H4 (cell line): ENCODE results near the gene PILRA. TPM values are rescaled to one million over a fixed set of nuclear protein-coding genes. Genes with fewer than 3 reads are reported as not detected.
A peak's percentile ranks its signal among the peaks of the same experiment; 100 is the strongest.

Experiments
- DNase-seq: peaks from one replicate; pipeline ENCODE4 v3.0.0-alpha.2; 2015; ENCODE audit warnings: low spot score
- total RNA-seq: library from RNA; depleted of rRNA; stranded (reverse); fragments of >200 nt; shearing (Covaris generic); gene quantifications from 2 replicates; pipeline ENCODE4 v1.2.3, GENCODE V29; 2014

PILRA gene
- total RNA-seq, 1 experiment from 2014 or later, result 0.54 TPM

GRCh38 chr7:100411101-100411500, 37.8 kb downstream of the PILRA start:
- DNase-seq, result no peak

- no peak for DNase-seq
Observed at GRCh38 chr7:100413346-100413745, 40.1 kb downstream of the PILRA start.

DNA sequence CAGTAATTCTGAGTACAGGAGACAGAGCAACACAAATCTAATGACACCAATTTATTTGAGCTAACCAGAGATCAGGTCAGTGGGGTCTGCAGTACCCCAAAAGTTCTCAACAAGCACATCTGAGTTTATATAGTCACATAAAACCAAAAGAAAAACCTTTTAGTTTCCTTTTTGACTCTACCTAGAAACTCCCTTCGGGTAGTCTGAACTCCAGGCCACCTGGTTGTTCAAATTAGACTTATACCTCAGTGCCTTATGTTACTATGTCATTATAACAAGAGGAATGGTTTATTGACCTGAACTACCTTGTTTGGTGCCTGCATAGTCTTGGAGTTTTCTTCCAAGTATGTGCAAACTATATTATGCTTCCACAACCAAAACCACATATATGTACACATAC, 40.6 kb downstream of the PILRA start:
- no peak for DNase-seq

DNA sequence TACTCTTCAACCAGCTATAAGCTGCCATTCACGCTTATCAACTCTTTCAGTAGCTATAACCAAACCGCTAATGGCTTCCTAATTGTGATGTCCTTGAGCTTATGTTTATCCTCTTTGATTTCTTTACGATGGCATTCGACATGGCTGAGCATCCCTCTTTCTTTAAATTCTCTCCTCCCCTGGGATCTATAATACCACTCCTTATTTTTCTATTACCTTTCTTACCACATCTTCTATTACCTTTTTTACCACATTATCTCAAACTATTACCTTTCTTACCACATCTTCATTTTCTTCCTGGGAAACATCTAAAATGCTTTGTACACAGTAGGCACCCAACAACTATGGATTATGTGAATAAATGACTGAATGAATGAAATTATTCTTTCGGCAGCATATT, 42.2 kb downstream of the PILRA start:
- no peak for DNase-seq

DNA sequence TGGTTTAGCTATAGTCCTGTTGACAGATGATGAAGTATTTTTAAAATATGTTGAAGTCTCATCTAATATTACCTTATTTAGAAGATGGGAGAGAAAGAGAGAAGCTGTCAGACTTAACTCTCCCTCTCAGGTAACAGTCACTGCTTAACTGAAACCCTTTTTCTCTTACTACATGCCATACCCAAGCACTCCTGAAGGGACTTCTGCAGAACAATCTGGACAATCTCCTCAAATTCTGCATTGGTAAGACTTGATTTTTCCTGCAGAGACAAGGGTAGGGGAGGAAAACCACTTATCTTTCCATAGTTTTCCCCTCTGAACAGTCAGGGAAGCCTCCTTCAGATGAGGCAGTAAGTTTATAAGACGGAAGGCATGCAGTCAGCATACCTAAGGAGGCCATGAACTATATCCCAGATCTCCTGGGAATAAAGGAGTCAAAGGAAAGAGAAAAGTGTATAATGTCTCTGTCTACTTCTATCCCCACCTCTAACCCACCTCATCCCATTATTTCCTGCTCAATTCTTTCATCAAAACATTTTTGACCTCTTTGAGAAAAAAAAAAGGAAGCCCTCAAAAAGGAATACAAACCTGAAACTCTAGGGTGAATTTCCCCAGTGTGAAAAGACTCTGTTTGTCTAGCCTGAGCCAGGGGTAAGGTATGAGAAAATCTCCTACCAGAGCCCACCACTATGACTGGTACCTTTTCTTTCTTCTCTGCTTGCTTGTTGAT, 45.8 kb downstream of the PILRA start:
- DNase-seq, result no peak

- no peak for DNase-seq
Observed at GRCh38 chr7:100419660-100420226, 46.5 kb downstream of the PILRA start.

- DNase-seq, result no peak
Observed at GRCh38 chr7:100423315-100423714, 50.0 kb downstream of the PILRA start.

DNA sequence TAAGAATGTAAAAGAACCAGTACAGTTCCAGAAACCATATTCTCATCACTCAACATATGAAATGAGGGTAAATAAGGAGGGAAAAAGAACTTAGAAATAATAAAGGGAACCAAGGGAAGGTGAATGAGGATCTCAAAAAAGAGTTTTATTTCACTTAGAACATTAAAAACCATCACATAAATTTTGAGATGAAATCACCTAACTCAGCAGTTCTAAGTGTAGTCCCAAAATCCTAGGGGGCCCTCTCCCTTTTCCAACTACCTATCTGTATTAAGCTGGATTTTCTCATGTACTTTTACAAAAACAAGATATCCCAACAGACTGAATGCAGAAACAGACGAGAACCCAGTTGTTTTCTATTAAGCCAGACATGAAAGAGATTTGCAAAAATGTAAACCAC, 52.1 kb downstream of the PILRA start:
- DNase-seq, result no peak

GRCh38 chr7:100426516-100426915, 53.2 kb downstream of the PILRA start:
- DNase-seq, result no peak

DNA sequence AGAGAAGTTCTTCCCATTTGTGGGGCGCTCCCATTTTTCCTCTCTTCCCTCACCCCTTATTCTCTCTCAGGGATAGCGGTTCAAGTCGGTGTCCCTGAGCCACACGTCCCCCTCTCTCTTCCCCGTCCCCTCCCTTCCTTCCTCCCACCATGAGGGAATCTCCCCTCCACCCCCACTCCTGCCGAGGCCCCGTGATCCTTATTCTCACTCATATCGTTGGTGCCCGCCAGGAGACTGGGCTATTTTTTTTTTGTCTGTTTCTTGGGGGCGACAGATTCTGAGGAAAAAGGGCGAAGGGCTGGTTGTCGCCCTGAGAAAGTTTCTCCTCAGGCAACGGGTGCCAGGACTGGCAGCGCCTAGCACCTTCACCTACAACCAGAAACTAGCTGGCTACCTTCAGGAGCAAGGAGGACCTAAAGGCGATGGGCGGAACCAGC, 54.5 kb downstream of the PILRA start:
- no peak for DNase-seq

DNA sequence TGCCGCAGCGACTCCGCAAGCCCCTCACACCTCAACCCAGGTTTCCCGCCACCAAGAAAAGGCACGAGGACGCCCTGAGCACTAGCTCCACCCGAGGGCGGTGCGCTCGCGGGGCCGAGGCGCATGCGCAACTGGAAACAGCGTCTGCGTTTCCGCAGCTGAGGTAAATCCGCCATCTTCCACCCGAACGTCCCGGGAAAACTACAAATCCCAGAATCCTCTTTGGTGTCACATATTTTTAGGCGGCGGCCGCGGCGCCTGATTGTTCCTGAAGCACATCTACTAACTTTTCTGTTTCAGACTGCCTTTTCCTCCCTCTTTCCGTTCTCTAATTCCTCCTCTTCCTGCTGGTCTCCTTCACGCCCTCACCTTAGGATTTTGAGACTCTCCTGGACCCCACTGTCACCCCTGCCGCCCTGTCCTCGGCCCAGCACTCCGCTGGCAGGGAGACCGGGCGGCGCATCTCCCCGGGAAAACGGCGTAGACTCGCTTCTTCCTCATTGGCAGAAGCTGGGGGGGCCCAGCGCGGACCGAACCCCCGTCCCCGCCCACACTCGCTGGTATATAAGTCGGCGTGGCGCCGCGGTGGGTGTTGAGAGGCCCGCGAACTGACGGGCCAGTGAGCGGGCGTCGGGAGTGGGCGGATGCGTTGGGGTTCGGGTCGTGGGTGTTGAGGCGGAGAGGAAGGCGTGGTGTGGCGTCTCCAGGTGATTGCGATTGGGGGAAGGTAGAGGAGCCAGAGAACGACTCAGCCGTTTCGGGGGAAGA, 55.1 kb downstream of the PILRA start, which contains the start of gene ZCWPW1:
ZCWPW1 (minus strand) TSS at position 505 of the 768 bp plus-strand sequence. CDS start 8,054 bp downstream, outside the sequence.
- peak; percentile 96 for DNase-seq

- DNase-seq, result peak; percentile 99
Observed at GRCh38 chr7:100428967-100429636, 55.8 kb downstream of the PILRA start.

DNA sequence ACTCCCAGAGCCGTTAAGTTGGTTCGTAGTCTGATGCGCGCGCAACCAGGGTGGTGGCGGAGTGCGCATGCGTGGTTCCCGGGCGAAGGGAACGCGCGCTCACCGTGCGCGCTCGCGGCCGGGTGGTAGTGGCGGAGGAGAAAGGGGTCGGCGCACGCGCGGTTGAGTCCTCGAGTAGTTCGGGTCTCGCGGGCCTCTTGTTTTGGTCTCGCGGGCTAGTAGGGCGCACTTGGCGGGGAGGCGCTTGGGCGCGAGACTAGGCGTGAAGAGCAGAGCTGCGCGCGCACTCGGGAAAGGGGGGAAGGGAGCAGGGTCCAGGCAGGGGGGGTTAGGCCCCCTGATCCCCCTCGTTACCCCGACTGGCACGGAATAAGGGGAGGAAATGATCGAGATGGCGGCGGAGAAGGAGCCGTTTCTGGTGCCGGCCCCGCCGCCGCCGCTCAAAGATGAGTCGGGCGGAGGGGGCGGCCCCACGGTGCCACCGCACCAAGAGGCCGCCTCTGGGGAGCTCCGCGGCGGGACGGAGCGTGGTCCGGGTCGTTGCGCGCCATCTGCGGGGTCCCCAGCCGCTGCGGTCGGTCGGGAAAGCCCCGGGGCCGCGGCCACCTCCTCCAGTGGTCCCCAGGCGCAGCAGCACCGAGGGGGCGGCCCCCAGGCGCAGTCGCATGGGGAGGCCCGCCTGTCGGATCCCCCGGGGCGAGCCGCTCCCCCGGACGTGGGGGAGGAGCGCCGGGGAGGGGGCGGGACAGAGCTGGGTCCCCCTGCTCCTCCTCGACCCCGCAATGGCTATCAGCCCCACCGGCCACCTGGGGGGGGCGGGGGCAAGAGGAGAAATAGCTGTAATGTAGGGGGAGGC, 56.6 kb downstream of the PILRA start, which contains the start of gene MEPCE:
MEPCE (plus strand) TSS at position 195 of the 856 bp plus-strand sequence; CDS start at position 383, 188 bp downstream.
- peak; percentile 97 for DNase-seq

- no peak for DNase-seq
Observed at GRCh38 chr7:100430493-100431285, 57.4 kb downstream of the PILRA start.

GRCh38 chr7:100431286-100431735, 58.0 kb downstream of the PILRA start:
- DNase-seq, result no peak

GRCh38 chr7:100432053-100432452, 58.8 kb downstream of the PILRA start:
- no peak for DNase-seq

DNA sequence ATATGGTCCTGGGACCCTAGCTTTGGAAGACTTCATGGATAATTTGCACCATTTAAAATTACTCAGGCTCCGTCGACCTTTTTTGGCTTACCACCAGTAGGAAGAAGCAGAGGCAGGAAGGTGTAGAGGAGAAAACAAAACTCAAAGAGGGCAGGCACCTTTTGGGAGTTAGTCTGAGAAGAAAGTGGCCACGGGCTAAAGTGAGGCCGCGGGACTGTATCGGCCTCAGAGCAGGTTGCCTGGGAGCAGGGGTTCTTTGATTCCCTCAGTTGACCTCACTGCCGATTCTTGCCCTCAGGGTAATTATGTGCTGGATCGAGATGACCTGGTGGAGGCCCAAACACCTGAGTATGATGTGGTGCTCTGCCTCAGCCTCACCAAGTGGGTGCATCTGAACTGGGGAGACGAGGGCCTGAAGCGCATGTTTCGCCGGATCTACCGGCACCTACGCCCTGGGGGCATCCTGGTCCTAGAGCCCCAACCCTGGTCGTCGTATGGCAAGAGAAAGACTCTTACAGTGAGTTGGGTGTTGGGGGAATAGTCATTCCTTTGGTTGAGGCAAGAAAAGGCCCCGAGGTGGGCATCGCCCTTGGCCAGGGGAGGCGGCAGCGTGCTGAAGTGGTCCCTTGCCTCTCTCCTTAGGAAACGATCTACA, 59.5 kb downstream of the PILRA start:
- no peak for DNase-seq

DNA sequence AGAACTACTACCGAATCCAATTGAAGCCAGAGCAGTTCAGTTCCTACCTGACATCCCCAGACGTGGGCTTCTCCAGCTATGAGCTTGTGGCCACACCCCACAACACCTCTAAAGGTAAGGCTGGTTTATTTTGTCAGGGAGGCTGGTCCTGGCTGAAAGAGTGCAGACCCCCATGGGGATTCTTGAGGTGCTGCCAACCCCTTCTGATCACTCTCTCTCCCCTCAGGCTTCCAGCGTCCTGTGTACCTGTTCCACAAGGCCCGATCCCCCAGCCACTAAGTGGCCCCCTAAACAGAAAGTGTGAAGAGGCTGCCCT, 59.9 kb downstream of the PILRA start:
- no peak for DNase-seq

GRCh38 chr7:100433592-100434296, 60.5 kb downstream of the PILRA start:
- DNase-seq, result no peak
